HCT116 (cell line): ENCODE measurements around the gene CMPK2. TPM values are rescaled to one million over a fixed set of nuclear protein-coding genes. Genes with fewer than 3 reads are reported as not detected.
A peak's percentile ranks its signal among the peaks of the same experiment; 100 is the strongest.

Source experiments
- ATAC-seq: fragments of 200-7000 bp; cut with Tn5 transposase; 2 replicates; pipeline ENCODE4 v1.9.1; 2020; ENCODE audit warnings: mild to moderate bottlenecking, moderate library complexity
- BruUV-seq: library from RNA; stranded (reverse); fragments of 400-500 nt; replicated peaks from 2 replicates; lab custom pipeline; 2021; lab: Mats Ljungman, UMichigan
- CTCF ChIA-PET: fragments of 300-600 bp; sonication (Branson Sonifier 250); formaldehyde crosslinking; loops from one replicate; lab custom pipeline; 2021; ENCODE audit warnings: antibody characterized with exemption; lab: Charles Lee
- POLR2A ChIA-PET: fragments of 300-600, 350-600 bp; sonication (Branson Sonifier 250); formaldehyde crosslinking; loops from one replicate; lab custom pipeline; 2021; ENCODE audit warnings: antibody characterized with exemption; lab: Charles Lee
- RAD21 ChIA-PET, 2 experiments: fragments of 300-600 bp; sonication (Branson Sonifier 250); formaldehyde crosslinking; loops; one replicate each; lab custom pipeline; 2023; ENCODE audit warnings: low total read pairs in 2 of 2; ENCODE audit not compliant: uncharacterized antibody in 2 of 2, unreplicated experiment in 2 of 2, low non-redundant PET in 1 of 2; lab: Charles Lee
- DNase-seq: peaks from one replicate; pipeline ENCODE4 v3.0.0-alpha.2; 2010; ENCODE audit warnings: low read depth, low spot score
- H2AFZ ChIP-seq: fragments of 200-600 bp; shearing (Covaris generic), sonication (generic); 2 replicates; pipeline ENCODE4 v1.6.1; 2017; ENCODE audit warnings: low read depth, mixed run types, mixed read lengths, antibody characterized with exemption, low read length; ENCODE audit not compliant: poor library complexity, severe bottlenecking
- H3K27ac ChIP-seq: 2 replicates; pipeline ENCODE4 v1.5.1; 2012; ENCODE audit warnings: low read depth, low read length
- H3K27me3 ChIP-seq: fragments of 200-600 bp; sonication (generic); 2 replicates; pipeline ENCODE4 v1.6.1; 2016; ENCODE audit warnings: mixed run types, low read length, mixed read lengths; ENCODE audit not compliant: insufficient read depth
- H3K36me3 ChIP-seq, 2 experiments: fragments of 200-500 bp in 1 of 2; fragments of 200-600 bp in 1 of 2; sonication (Bioruptor generic) in 1 of 2; sonication (generic) in 1 of 2; 2 replicates each; pipeline versions ENCODE4 v1.5.1 to v1.6.1; 2014 to 2016; ENCODE audit warnings: low read length in 2 of 2, inconsistent platforms in 1 of 2, mixed read lengths in 1 of 2, mixed run types in 1 of 2; ENCODE audit not compliant: insufficient read depth in 2 of 2, control insufficient read depth in 1 of 2
- H3K4me1 ChIP-seq, 2 experiments: fragments of 200-600 bp in 1 of 2; sonication (generic) in 1 of 2; 2 replicates each; pipeline versions ENCODE4 v1.5.1 to v1.6.1; 2012 to 2017; ENCODE audit warnings: low read length in 2 of 2, inconsistent platforms in 1 of 2, mild to moderate bottlenecking in 1 of 2, mixed read lengths in 1 of 2, mixed run types in 1 of 2, moderate library complexity in 1 of 2; ENCODE audit not compliant: insufficient read depth in 2 of 2, control insufficient read depth in 1 of 2
- H3K4me2 ChIP-seq: fragments of 200-600 bp; sonication (generic); 2 replicates; pipeline ENCODE4 v1.6.1; 2017; ENCODE audit warnings: mixed run types, low read length, mixed read lengths
- H3K4me3 ChIP-seq, 2 experiments: fragments of 200-600 bp in 1 of 2; sonication (generic) in 1 of 2; replicated peaks in 1 of 2; 2 replicates each; pipeline ENCODE4 v1.5.1; 2011 to 2016; ENCODE audit warnings: low read length in 2 of 2, control low read depth in 1 of 2, low read depth in 1 of 2, mild to moderate bottlenecking in 1 of 2, mixed read lengths in 1 of 2, mixed run types in 1 of 2
- H3K79me2 ChIP-seq: fragments of 200-600 bp; sonication (generic); 2 replicates; pipeline ENCODE4 v1.6.1; 2017; ENCODE audit warnings: mild to moderate bottlenecking, mixed run types, low read length, moderate library complexity, mixed read lengths; ENCODE audit not compliant: insufficient read depth
- H3K9ac ChIP-seq: fragments of 200-600 bp; sonication (generic); 2 replicates; pipeline ENCODE4 v1.6.1; 2016; ENCODE audit warnings: low read length, mixed read lengths
- H3K9me2 ChIP-seq: fragments of 200-600 bp; sonication (generic), shearing (Covaris generic); 2 replicates; pipeline ENCODE4 v1.6.1; 2017; ENCODE audit warnings: mixed run types, mild to moderate bottlenecking, moderate library complexity; ENCODE audit not compliant: insufficient read depth
- H3K9me3 ChIP-seq, 2 experiments: fragments of 200-500 bp in 1 of 2; fragments of 200-600 bp in 1 of 2; sonication (Bioruptor generic) in 1 of 2; sonication (generic) in 1 of 2; 2 replicates each; pipeline ENCODE4 v1.6.1; 2014 to 2017; ENCODE audit warnings: low read length in 2 of 2, mixed read lengths in 2 of 2, inconsistent platforms in 1 of 2, low read depth in 1 of 2, mild to moderate bottlenecking in 1 of 2, mixed run types in 1 of 2, moderate library complexity in 1 of 2; ENCODE audit not compliant: control insufficient read depth in 1 of 2, insufficient read depth in 1 of 2
- H4K20me1 ChIP-seq: fragments of 200-600 bp; sonication (generic), shearing (Covaris generic); 2 replicates; pipeline ENCODE4 v1.6.1; 2017; ENCODE audit warnings: mixed run types, mild to moderate bottlenecking, moderate library complexity; ENCODE audit not compliant: insufficient read depth
- CEBPB ChIP-seq: IDR thresholded peaks from 2 replicates; pipeline ENCODE4 v1.6.1; 2012; ENCODE audit warnings: low read depth
- EZH2 ChIP-seq: fragments of 200-600 bp; sonication (generic); IDR thresholded peaks from 2 replicates; pipeline ENCODE4 v1.6.1; 2017; ENCODE audit warnings: antibody characterized with exemption, mixed run types
- EZH2phosphoT487 ChIP-seq: fragments of 200-600 bp; IDR thresholded peaks from 2 replicates; pipeline ENCODE4 v1.6.1; 2018; ENCODE audit warnings: antibody characterized with exemption, borderline replicate concordance
- RAD21 ChIP-seq: IDR thresholded peaks from 2 replicates; pipeline ENCODE4 v1.6.1; 2012; ENCODE audit warnings: low read depth, mild to moderate bottlenecking
- REST ChIP-seq: IDR thresholded peaks from 2 replicates; pipeline ENCODE4 v1.6.1; 2012; ENCODE audit warnings: low read depth
- SP1 ChIP-seq: IDR thresholded peaks from 2 replicates; pipeline ENCODE4 v1.6.1; 2012; ENCODE audit warnings: low read depth
- ZNF274 ChIP-seq: fragments of 200-500 bp; sonication (Bioruptor generic); IDR thresholded peaks from 2 replicates; pipeline ENCODE4 v1.6.1; 2014; ENCODE audit warnings: mild to moderate bottlenecking, low read depth, low read length, inconsistent platforms
- intact Hi-C: fragments of 100-400 bp; cut with micrococcal nuclease; formaldehyde crosslinking; loops from 2 replicates; pipeline ENCODE4 v1.10.0; 2022
- total RNA-seq: library from RNA; stranded (reverse); gene quantifications from one replicate; pipeline ENCODE4 v1.2.1, GENCODE V29; 2021; ENCODE audit not compliant: unreplicated experiment
- TF ChIP-seq, protein P1 (sequence below), 3 experiments: fragments of 200-600 bp in 1 of 3; sonication (generic) in 1 of 3; IDR thresholded peaks in 2 of 3; conservative IDR thresholded peaks in 1 of 3; 2 replicates each; pipeline ENCODE4 v1.5.1; 2012 to 2017; ENCODE audit warnings: low read depth in 2 of 3, low read length in 2 of 3, antibody characterized with exemption in 1 of 3, borderline replicate concordance in 1 of 3, control low read depth in 1 of 3, mild to moderate bottlenecking in 1 of 3, mixed read lengths in 1 of 3, mixed run types in 1 of 3, moderate library complexity in 1 of 3; ENCODE audit not compliant: insufficient read depth in 1 of 3

The CMPK2 gene
- total RNA-seq, 1 experiment from 2014 or later = 1.5 TPM

GRCh38 chr2:6866275-6866671, 566 bp upstream of the CMPK2 start:
- no TSS peak for BruUV-seq
- Histone ChIP-seq H3K79me2 (no peaks in the 10 kb centered on the region), H4K20me1 (no peaks in the 10 kb centered on the region), H3K9me3 (no peaks in the 10 kb centered on the region), H3K9me2 (no peaks in the 10 kb centered on the region), H3K4me3 (peak overlapping the region; percentile 51 to 59), H3K9ac (peak overlapping the region; percentile 47), H2AFZ (peak overlapping the region; percentile 69), H3K27me3 (0 out of 2 replicates have a peak, but pooled peaks cover 4% of the 10 kb centered on the region), H3K36me3 (no peaks in the 10 kb centered on the region), H3K4me1 (peaks cover 3 to 19% of the 10 kb centered on the region in 2 experiments; a peak in 3 of 4 replicates), H3K4me2 (peak overlapping the region; percentile 93), H3K27ac (peak overlapping the region; percentile 52; the same call in 1 of the 2 replicates)
- TF ChIP-seq RAD21 (peak; percentile 33; the same call in 1 of the 2 replicates), EZH2 (no peak)
- TF ChIP-seq, protein P1, sequence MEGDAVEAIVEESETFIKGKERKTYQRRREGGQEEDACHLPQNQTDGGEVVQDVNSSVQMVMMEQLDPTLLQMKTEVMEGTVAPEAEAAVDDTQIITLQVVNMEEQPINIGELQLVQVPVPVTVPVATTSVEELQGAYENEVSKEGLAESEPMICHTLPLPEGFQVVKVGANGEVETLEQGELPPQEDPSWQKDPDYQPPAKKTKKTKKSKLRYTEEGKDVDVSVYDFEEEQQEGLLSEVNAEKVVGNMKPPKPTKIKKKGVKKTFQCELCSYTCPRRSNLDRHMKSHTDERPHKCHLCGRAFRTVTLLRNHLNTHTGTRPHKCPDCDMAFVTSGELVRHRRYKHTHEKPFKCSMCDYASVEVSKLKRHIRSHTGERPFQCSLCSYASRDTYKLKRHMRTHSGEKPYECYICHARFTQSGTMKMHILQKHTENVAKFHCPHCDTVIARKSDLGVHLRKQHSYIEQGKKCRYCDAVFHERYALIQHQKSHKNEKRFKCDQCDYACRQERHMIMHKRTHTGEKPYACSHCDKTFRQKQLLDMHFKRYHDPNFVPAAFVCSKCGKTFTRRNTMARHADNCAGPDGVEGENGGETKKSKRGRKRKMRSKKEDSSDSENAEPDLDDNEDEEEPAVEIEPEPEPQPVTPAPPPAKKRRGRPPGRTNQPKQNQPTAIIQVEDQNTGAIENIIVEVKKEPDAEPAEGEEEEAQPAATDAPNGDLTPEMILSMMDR (IDR thresholded peaks at IDR 0.05 in 2 of 3, conservative IDR thresholded peaks at IDR 0.05 in 1 of 3; ENCODE audit: borderline replicate concordance in 1 of 3, insufficient read depth in 1 of 3, low read depth in 2 of 3, low read length in 2 of 3) = peak; percentile 26 to 71 (median 60); a peak in 5 of 6 replicates
- DNase-seq (peak; percentile 27), ATAC-seq (peak; percentile 76)
- intact Hi-C loops = no loop called here
- CTCF ChIA-PET = interaction anchor here (1.0 to 1.7 kb wide), 4 partner anchors 11 to 39 kb away, joined by 3 to 5 read pairs (median 4); partner anchors contain the start of gene RSAD2
- POLR2A ChIA-PET = no interaction called here
- RAD21 ChIA-PET = no interaction called here

DNA sequence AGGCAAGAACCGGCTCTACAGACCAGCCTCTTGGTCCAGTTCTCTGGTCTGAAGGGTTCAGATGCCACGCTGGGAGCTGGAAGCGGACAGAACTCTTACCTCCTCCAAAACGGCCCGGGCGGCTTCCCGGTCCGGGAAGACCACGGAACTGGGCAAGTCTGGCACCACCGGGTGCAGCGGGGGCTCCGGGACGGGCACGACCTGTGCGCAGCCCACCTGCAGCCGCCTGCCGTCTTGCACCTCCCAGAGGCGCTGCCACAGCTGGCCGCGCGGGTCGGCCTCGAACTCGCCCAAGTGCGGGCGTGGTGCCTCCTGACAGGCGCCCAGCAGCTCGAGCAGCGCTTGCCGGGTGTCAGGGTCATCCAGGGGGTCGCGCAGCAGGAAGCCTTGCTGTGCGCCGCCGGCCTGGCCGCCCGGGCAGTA, 773 bp downstream of the CMPK2 start:
- ChIA-PET CTCF (interaction anchor here (1.1 to 1.7 kb wide), 3 partner anchors 17 to 38 kb away, joined by 3 to 4 read pairs (median 4); no protein-coding TSS in a partner anchor), POLR2A (no interaction called here)
- DNase-seq = no peak

More for the DNA sequence above, 773 bp downstream of the CMPK2 start:
- BruUV-seq = no TSS peak
- Histone ChIP-seq H3K27ac (peak overlapping the region; percentile 52; the same call in 1 of the 2 replicates), H3K9me2 (no peaks in the 10 kb centered on the region), H3K27me3 (no peaks in the 10 kb centered on the region), H3K9ac (peak overlapping the region; percentile 47; the same call in 1 of the 2 replicates), H3K9me3 (no peaks in the 10 kb centered on the region), H3K4me2 (peak overlapping the region; percentile 93), H4K20me1 (no peaks in the 10 kb centered on the region), H3K36me3 (no peaks in the 10 kb centered on the region), H3K4me3 (peak overlapping the region; percentile 23 to 59; a peak in 3 of 4 replicates), H3K4me1 (peaks cover 3 to 19% of the 10 kb centered on the region in 2 experiments; a peak in 3 of 4 replicates), H2AFZ (no peak overlapping the region), H3K79me2 (no peaks in the 10 kb centered on the region)
- TF ChIP-seq SP1 (no peak), REST (no peak), CEBPB (no peak), EZH2phosphoT487 (no peak), ZNF274 (no peak)
- RAD21 ChIA-PET = no interaction called here
- no peak; the same call in 1 of the 2 replicates for ATAC-seq
- intact Hi-C loops = no loop called here
